T-helper 1 cell treated with Interleukin-12 subunit alpha and Interleukin-12 subunit beta and Interleukin-4 antibody, amounts not matched to agents 30 μg/mL and 1 μg/mL, for 36 hours (primary cell): ENCODE measurements around the gene CLCN4.

ENCODE experiments used
- H3K27ac Mint-ChIP-seq: one replicate; pipeline ENCODE4 v1.8.0; 2021; ENCODE audit warnings: mild to moderate bottlenecking, mixed read lengths
- H3K27me3 Mint-ChIP-seq: one replicate; pipeline ENCODE4 v1.8.0; 2021; ENCODE audit warnings: low read depth, mixed read lengths
- H3K36me3 Mint-ChIP-seq: one replicate; pipeline ENCODE4 v1.8.0; 2021; ENCODE audit warnings: low read depth, mixed read lengths
- H3K4me1 Mint-ChIP-seq: one replicate; pipeline ENCODE4 v1.8.0; 2021; ENCODE audit warnings: low read depth, mixed read lengths
- H3K4me3 Mint-ChIP-seq: one replicate; pipeline ENCODE4 v1.8.0; 2021; ENCODE audit warnings: mild to moderate bottlenecking, moderate library complexity, mixed read lengths
- H3K9me3 Mint-ChIP-seq: one replicate; pipeline ENCODE4 v1.8.0; 2021; ENCODE audit warnings: mixed read lengths

The CLCN4 gene

DNA sequence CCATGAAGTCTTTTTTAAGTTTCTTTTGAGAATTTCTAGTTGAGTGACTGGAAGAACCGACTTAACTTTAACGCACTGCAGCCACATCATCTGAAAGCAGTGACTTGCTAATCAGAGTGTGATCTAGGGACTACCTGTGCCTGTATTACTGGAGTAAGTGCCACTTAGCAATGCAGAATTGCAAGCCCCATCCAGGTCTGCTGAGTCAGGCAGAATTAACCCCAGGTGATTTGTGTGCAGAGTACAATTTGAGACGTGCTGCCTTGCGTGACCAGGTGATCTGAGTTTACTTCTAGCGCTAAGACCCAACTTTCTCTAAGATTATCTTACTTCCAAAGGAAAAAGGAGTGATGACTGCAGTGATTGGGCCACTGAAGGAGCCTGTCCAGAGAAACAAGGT lies 85.3 kb downstream of the CLCN4 start:
- Mint-ChIP-seq H3K27me3 (no peaks in the 10 kb centered on the region), H3K36me3 (no peaks in the 10 kb centered on the region), H3K27ac (no peak overlapping the region), H3K9me3 (no peaks in the 10 kb centered on the region), H3K4me1 (no peaks in the 10 kb centered on the region), H3K4me3 (no peak overlapping the region)

GRCh38 chrX:10243106-10243505 lies 86.3 kb downstream of the CLCN4 start:
- no peak overlapping the region for H3K4me3 Mint-ChIP-seq

DNA sequence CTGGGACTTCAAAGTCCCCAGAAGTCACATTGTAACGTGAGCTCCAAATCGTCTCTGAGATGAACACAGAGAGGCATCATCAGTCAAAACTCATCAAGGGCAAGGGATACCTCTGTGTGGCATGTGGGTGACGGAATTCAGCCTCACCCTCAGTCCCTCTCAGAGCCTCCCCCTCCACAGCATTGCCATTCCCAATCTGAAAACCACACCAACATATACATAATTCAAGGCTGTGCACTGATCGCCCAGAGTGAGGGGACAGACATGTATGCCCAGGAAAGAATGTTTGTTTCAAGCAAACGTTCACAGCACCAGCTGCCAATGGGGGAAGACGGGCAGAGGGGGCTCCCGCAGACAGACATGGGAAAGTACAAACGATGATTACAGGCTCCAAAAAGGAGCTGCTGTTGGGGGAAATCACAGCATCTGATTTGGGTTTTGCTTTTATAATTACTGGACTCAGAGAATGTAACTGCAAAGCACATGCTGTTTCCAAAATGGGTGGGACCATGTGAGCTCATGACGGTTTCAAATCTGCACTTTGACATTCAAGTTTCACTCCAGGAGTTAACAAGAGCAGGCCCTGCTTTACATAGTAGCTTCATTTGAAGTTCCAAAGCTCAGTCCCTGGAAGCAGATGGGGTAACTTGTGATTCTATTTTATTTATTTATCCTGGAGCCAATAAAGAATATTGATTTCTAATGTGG lies 88.3 kb downstream of the CLCN4 start:
- Mint-ChIP-seq H3K27me3 (no peaks in the 10 kb centered on the region), H3K9me3 (no peaks in the 10 kb centered on the region), H3K27ac (no peak overlapping the region), H3K4me1 (no peaks in the 10 kb centered on the region), H3K4me3 (no peak overlapping the region), H3K36me3 (no peaks in the 10 kb centered on the region)

More at GRCh38 chrX:10243106-10243505, 86.3 kb downstream of the CLCN4 start:
- H3K27me3 Mint-ChIP-seq: no peaks in the 10 kb centered on the region
- H3K36me3 Mint-ChIP-seq: no peaks in the 10 kb centered on the region
- no peak overlapping the region for H3K27ac Mint-ChIP-seq
- H3K4me1 Mint-ChIP-seq: no peaks in the 10 kb centered on the region
- no peaks in the 10 kb centered on the region for H3K9me3 Mint-ChIP-seq

- no peaks in the 10 kb centered on the region for H3K36me3 Mint-ChIP-seq
- H3K27ac Mint-ChIP-seq: no peak overlapping the region
- H3K4me3 Mint-ChIP-seq: no peak overlapping the region
- no peaks in the 10 kb centered on the region for H3K27me3 Mint-ChIP-seq
- H3K9me3 Mint-ChIP-seq: no peaks in the 10 kb centered on the region
- H3K4me1 Mint-ChIP-seq: no peaks in the 10 kb centered on the region
These were observed 89.1 kb downstream of the CLCN4 start for GRCh38 chrX:10245886-10246285.

GRCh38 chrX:10246297-10246696 lies 89.5 kb downstream of the CLCN4 start:
- no peaks in the 10 kb centered on the region for H3K27me3 Mint-ChIP-seq
- H3K27ac Mint-ChIP-seq: no peak overlapping the region
- H3K9me3 Mint-ChIP-seq: no peaks in the 10 kb centered on the region
- H3K36me3 Mint-ChIP-seq: no peaks in the 10 kb centered on the region
- H3K4me3 Mint-ChIP-seq: no peak overlapping the region
- H3K4me1 Mint-ChIP-seq: no peaks in the 10 kb centered on the region

GRCh38 chrX:10246846-10247245 lies 90.1 kb downstream of the CLCN4 start:
- Mint-ChIP-seq H3K27me3 (no peaks in the 10 kb centered on the region), H3K4me3 (no peak overlapping the region), H3K4me1 (no peaks in the 10 kb centered on the region), H3K36me3 (no peaks in the 10 kb centered on the region), H3K9me3 (no peaks in the 10 kb centered on the region), H3K27ac (no peak overlapping the region)

- H3K27me3 Mint-ChIP-seq: no peaks in the 10 kb centered on the region
- no peaks in the 10 kb centered on the region for H3K36me3 Mint-ChIP-seq
- H3K9me3 Mint-ChIP-seq: no peaks in the 10 kb centered on the region
- no peaks in the 10 kb centered on the region for H3K4me1 Mint-ChIP-seq
- no peak overlapping the region for H3K27ac Mint-ChIP-seq
- no peak overlapping the region for H3K4me3 Mint-ChIP-seq
These were observed 98.0 kb downstream of the CLCN4 start for GRCh38 chrX:10254739-10255138.

DNA sequence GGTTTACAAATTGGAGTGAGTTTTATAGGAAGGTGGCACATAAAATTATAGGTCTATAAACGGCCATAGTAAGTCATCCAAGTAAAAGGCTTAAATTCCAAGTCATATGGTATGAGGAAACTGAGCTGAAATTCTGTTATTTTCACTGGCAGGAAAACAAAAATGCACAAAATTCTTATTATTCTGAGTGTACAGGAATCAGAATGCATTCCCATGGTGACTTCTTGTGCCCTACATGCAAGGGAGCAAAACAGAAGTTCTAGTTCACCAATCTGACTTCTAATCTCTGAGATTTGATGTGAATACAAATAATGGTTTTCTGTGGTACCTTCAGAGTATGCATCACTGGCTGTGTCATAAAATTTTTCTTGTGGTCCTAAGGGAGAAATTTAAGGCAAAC lies 102.9 kb downstream of the CLCN4 start:
- Mint-ChIP-seq H3K4me3 (no peak overlapping the region), H3K27ac (no peak overlapping the region), H3K36me3 (no peaks in the 10 kb centered on the region), H3K27me3 (no peaks in the 10 kb centered on the region), H3K9me3 (no peaks in the 10 kb centered on the region), H3K4me1 (no peaks in the 10 kb centered on the region)

DNA sequence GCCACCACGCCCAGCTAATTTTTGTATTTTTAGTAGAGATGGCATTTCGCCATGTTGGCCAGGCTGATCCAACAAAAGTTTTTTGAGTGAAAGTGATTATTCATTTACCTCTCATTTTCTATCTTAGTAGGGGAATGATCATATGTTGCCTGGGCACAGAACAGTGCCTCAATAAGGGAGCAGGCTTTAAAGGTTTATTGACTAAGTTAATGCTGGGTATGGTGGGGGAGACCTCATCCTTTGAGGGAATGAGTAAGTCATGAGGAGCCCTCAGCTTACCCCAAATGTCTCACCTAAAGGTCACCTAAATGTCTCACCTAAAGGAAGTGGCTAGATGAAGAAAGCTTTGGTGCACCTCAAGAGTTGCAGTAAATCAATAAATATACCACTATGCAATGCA lies 109.0 kb downstream of the CLCN4 start:
- no peaks in the 10 kb centered on the region for H3K4me1 Mint-ChIP-seq
- H3K9me3 Mint-ChIP-seq: no peaks in the 10 kb centered on the region
- H3K36me3 Mint-ChIP-seq: no peaks in the 10 kb centered on the region
- H3K4me3 Mint-ChIP-seq: no peak overlapping the region
- H3K27ac Mint-ChIP-seq: no peak overlapping the region
- no peaks in the 10 kb centered on the region for H3K27me3 Mint-ChIP-seq

- no peak overlapping the region for H3K27ac Mint-ChIP-seq
- H3K4me3 Mint-ChIP-seq: no peak overlapping the region
- H3K27me3 Mint-ChIP-seq: no peaks in the 10 kb centered on the region
- H3K36me3 Mint-ChIP-seq: no peaks in the 10 kb centered on the region
- H3K4me1 Mint-ChIP-seq: no peaks in the 10 kb centered on the region
- H3K9me3 Mint-ChIP-seq: no peaks in the 10 kb centered on the region
These were observed 121.9 kb downstream of the CLCN4 start for GRCh38 chrX:10278716-10279115.

GRCh38 chrX:10280071-10280470 lies 123.3 kb downstream of the CLCN4 start:
- no peak overlapping the region for H3K27ac Mint-ChIP-seq
- H3K36me3 Mint-ChIP-seq: no peaks in the 10 kb centered on the region

GRCh38 chrX:10282490-10282889 lies 125.7 kb downstream of the CLCN4 start:
- H3K9me3 Mint-ChIP-seq: peaks cover 3% of the 10 kb centered on the region
- H3K27me3 Mint-ChIP-seq: no peaks in the 10 kb centered on the region
- H3K27ac Mint-ChIP-seq: no peak overlapping the region
- no peak overlapping the region for H3K4me3 Mint-ChIP-seq
- no peaks in the 10 kb centered on the region for H3K4me1 Mint-ChIP-seq
- no peaks in the 10 kb centered on the region for H3K36me3 Mint-ChIP-seq

More at GRCh38 chrX:10280071-10280470, 123.3 kb downstream of the CLCN4 start:
- Mint-ChIP-seq H3K9me3 (no peaks in the 10 kb centered on the region), H3K4me1 (no peaks in the 10 kb centered on the region), H3K4me3 (no peak overlapping the region), H3K27me3 (no peaks in the 10 kb centered on the region)

GRCh38 chrX:10286195-10286594 lies 129.4 kb downstream of the CLCN4 start:
- Mint-ChIP-seq H3K4me1 (no peaks in the 10 kb centered on the region), H3K9me3 (peaks cover 3% of the 10 kb centered on the region), H3K27ac (no peak overlapping the region), H3K36me3 (no peaks in the 10 kb centered on the region), H3K27me3 (no peaks in the 10 kb centered on the region), H3K4me3 (no peak overlapping the region)
